AG09309 (cell line): ENCODE measurements around the gene FADD.
A peak's percentile ranks its signal among the peaks of the same experiment; 100 is the strongest.
"Not testable (repeated sequence)": the region's sequence is repeated elsewhere in the genome, so short reads cannot be mapped to it uniquely, and the experiment has no call there.

Source experiments
- DNase-seq: peaks from one replicate; pipeline ENCODE4 v3.0.0-alpha.2; 2010; ENCODE audit warnings: low read depth
- H3K4me3 ChIP-seq: 2 replicates; pipeline ENCODE4 v1.5.1; 2011; ENCODE audit warnings: mild to moderate bottlenecking, low read depth, low read length, moderate library complexity; ENCODE audit not compliant: control insufficient read depth
- TF ChIP-seq, protein P1 (sequence below): IDR thresholded peaks from 2 replicates; pipeline ENCODE4 v1.5.1; 2011; ENCODE audit warnings: mild to moderate bottlenecking, low read depth, low read length, inconsistent platforms; ENCODE audit not compliant: insufficient read depth, control insufficient read depth; ENCODE audit errors: missing control alignments

Gene FADD

DNA sequence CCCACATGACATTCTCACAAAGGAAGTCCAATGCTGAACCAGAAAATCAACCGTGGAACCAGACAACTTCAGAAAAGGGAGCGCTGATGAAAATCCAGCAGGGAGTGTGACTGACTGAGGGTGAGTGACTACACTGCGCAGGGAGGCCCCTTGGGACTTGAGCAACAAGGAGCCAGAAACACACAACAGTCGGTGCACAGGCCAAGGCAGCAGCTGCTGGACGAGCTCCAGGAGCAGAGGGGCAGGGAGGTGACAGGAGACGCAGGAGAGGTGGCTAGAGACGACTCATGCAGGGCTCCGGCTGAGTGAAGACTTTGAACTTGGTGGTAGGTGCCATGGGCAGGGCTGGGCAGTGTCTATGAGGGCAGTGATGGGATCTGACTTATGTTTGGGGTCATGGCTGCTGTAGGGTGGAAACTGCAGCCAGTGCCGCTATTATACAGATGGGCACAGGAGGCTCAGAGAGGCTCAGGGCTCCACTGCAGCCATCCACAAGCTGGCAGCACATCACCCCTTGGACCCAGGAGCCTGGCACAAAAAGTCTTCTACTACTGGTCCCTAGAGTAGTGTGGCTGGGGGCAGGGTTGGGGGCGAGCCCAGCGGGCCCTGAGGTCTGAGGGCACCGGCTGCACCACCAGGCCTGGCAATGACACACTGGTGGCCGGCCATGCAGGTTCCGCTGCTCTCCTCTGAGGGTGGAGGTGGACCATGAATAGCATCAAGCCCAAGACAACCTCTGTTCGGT, 10.3 kb upstream of the FADD start:
- no peak overlapping the region for H3K4me3 ChIP-seq
- DNase-seq: no peak
- TF ChIP-seq, protein P1, sequence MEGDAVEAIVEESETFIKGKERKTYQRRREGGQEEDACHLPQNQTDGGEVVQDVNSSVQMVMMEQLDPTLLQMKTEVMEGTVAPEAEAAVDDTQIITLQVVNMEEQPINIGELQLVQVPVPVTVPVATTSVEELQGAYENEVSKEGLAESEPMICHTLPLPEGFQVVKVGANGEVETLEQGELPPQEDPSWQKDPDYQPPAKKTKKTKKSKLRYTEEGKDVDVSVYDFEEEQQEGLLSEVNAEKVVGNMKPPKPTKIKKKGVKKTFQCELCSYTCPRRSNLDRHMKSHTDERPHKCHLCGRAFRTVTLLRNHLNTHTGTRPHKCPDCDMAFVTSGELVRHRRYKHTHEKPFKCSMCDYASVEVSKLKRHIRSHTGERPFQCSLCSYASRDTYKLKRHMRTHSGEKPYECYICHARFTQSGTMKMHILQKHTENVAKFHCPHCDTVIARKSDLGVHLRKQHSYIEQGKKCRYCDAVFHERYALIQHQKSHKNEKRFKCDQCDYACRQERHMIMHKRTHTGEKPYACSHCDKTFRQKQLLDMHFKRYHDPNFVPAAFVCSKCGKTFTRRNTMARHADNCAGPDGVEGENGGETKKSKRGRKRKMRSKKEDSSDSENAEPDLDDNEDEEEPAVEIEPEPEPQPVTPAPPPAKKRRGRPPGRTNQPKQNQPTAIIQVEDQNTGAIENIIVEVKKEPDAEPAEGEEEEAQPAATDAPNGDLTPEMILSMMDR: no peak

DNA sequence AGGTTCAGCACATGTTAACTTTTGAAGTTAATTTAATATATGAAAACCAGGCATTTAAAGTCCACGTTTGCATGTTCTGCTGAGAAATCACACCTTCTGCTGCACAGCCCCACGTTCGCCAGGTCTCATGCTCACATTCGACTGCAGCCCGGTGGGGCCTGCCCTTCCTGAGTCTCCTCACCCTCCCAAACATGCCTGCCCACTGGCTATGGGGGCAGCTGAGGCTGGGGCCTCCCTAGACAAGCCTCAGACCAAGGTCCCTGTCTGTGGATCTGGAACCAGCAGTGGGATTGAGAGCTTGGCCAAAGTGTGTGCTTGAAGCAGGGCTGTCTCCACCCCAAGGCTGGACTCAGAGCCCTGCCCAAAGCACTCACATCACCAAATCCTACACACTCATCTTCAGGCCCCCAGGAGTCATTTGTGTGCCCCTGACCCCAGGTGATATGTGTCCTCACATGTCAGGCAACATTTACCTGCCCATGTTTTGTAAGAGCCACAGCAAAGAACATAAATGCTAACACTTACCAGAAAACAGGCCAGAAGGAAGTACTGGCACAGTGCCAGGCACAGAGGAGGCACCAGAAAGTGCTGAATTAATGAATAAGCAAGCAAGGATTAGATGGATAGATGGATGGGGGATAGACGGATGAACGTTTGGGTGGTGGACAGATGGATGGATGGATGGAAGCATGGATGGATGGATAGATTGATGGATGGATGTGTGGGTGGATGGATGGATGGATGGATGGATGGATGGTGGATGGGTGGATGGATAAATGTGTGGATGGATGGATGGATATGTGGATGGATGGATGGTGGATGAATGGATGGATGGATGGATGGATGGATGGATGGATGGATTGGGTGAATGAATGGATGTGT, 9.4 kb upstream of the FADD start:
- TF ChIP-seq, protein P1: no peak
- DNase-seq: no peak
- H3K4me3 ChIP-seq: no peak overlapping the region

DNA sequence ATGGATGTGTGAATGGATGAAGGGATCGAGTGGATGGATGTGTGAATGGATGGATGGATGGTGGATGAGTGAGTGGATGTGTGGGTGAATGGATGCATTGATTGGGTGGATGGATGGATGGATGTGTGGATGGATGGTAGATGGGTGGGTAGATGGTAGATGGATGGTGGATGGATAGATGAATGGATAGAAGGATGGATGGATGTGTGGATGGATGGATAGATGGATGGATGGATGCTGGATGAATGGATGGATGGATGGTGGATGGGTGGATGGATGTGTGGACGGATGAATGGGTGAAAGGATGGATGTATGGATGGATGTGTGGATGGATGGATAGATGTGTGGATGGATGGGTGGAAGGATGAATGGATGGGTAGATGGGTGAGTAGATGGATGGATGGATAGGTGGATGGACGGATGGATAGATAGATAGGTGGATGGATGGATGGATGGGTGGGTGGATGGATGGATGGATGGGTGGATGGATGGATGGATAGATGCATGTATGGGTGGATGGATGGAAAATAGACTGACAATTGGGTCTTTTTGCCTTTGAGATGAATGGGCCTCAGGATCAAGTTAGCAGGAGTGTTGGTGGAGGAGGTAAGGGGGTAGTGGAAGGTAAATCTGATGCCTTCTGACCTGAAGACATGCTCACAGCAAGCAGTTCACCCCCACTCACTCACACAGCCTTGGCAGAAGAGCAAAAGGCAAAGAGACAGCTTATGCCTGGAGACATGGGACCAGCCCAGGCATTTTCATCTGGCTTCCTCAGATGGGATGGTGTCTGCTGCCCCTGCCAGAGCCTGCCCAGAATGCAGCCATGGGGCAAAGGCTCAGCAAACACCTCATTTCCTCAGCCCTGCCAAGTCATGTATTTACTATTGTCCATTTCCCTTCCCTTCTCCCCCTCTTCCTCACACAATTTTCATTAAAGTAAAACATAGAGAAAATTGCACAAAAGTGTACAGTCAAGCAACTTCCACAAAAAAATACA, 8.0 kb upstream of the FADD start:
- no peak overlapping the region for H3K4me3 ChIP-seq
- DNase-seq: no peak
- TF ChIP-seq, protein P1: no peak

DNA sequence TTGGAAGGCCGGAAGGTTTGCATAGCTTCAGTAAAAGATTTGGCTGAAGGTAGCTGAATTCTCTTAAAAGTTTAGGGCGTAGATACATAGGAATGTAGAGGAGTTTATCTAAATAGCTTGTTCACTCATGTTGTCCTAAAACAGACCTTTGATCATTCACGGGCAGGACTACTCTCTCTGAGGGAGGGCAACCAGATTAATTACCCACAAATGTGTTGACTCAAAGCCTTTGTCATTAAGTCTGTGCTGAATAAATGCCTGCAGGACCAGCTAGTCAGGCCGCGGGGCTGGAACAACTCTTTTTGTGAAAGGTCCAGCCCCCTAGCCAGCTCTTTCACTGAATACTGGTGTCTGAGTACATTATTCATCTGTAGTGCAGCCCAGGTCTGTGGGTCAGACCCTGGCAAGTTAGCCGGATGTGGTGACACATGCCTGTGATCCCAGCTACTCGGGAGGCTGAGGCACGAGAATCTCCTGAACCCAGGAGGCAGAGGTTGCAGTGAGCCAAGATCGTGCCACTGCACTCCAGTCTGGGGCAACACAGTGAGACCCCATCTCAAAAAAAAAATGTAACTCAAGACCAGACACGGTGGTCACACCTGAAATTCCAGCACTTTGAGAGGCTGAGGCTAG, 2.8 kb upstream of the FADD start:
- DNase-seq: no peak
- TF ChIP-seq, protein P1: no peak

DNA sequence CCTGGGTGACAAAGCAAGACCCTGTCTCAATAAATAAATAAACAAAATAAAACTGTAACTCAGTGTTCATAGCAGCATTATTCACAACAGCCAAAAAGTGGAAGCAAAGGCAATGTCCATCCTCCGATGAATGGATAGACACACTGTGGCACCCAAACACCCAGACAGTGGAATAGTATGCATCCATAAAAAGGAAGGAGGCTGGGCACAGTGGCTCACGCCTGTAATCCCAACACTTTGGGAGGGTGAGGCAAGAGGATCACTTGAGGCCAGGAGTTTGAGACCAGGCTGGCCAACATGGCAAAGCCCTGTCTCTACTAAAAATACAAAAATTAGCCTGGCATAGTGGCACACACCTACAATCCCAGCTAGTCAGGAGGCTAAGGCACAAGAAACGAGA, 2.0 kb upstream of the FADD start:
- not testable (repeated sequence) for H3K4me3 ChIP-seq, DNase-seq

More for the DNA sequence above, 2.8 kb upstream of the FADD start:
- H3K4me3 ChIP-seq: no peak overlapping the region

DNA sequence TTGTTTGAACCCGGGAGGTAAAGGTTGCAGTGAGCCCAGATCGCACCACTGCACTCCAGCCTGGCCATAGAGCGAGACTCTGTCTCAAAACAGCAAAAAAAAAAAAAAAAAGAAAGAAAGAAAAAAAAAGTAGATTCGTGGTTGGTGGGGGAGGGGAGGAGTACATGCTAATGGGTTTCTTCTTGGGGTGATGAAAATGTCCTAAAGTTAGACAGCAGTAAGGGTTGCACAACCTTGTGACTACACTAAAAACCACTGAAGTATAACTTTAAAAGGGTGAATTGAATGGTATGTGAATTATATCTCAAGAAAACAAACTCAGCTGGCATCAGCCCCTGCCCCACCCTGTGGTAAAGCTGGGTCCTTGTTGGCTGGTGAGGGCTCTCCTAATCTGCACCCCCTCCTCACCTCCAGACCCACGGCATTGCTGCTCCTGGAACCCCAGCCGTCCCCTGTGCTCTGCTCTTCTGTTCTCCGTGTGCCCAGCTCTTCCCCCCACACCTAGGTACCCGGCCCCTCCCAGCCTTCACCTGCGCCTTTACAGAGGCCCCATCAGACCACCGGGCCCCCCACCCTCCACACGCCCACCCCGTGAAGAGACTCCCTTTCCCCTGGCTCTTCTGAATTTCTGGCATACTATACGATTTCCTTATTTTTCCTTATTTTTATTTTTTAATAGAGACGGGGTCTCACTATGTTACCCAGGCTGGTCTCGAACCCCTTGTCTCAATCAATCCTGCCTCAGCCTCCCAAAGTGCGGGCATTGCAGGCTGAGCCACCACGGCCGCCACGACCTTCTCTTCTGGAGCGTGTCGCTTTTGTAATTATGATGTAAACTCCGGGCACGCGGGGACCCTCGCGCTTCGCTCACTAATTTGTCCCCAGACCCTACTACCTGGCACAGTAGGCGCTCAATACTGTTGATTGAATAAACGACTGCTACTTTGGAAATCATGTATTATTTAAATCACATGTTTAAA, 924 bp upstream of the FADD start:
- TF ChIP-seq, protein P1: no peak
- no peak for DNase-seq
- peak overlapping the region; percentile 85 for H3K4me3 ChIP-seq
